Endodermal cell (in vitro differentiated cells): ENCODE data around the gene TEX14. TPM values are rescaled to one million over a fixed set of nuclear protein-coding genes. Genes with fewer than 3 reads are reported as not detected.

Source experiments
- DNase-seq: peaks from one replicate; pipeline ENCODE4 v3.0.0-alpha.2; 2017
- H3K27ac ChIP-seq: 2 replicates; pipeline ENCODE4 v1.5.1; 2013; ENCODE audit warnings: mild to moderate bottlenecking, low read depth, low read length, moderate library complexity
- H3K27me3 ChIP-seq: 2 replicates; pipeline ENCODE4 v1.6.1; 2013; ENCODE audit warnings: mild to moderate bottlenecking, low read length, moderate library complexity; ENCODE audit not compliant: insufficient read depth, control insufficient read depth, poor library complexity, severe bottlenecking
- H3K36me3 ChIP-seq: 2 replicates; pipeline ENCODE4 v1.7.0; 2013; ENCODE audit warnings: mild to moderate bottlenecking, low read length, moderate library complexity; ENCODE audit not compliant: control insufficient read depth, insufficient read depth
- H3K4me1 ChIP-seq: one replicate; pipeline ENCODE4 v1.7.0; 2013; ENCODE audit warnings: low read length; ENCODE audit not compliant: control insufficient read depth, insufficient read depth
- H3K4me3 ChIP-seq: 2 replicates; pipeline ENCODE4 v1.5.1; 2013; ENCODE audit warnings: mild to moderate bottlenecking, low read length, moderate library complexity
- H3K9ac ChIP-seq: 2 replicates; pipeline ENCODE4 v1.6.1; 2013; ENCODE audit warnings: mild to moderate bottlenecking, low read length, moderate library complexity; ENCODE audit not compliant: poor library complexity, severe bottlenecking; ENCODE audit errors: extremely low read depth
- H3K9me3 ChIP-seq: 2 replicates; pipeline ENCODE4 v1.6.1; 2013; ENCODE audit warnings: mild to moderate bottlenecking, low read length, moderate library complexity; ENCODE audit not compliant: control insufficient read depth
- H3K27ac Mint-ChIP-seq: 2 replicates; pipeline ENCODE4 v1.8.0; 2020; ENCODE audit warnings: mixed read lengths
- H3K27me3 Mint-ChIP-seq: 2 replicates; pipeline ENCODE4 v1.8.0; 2021; ENCODE audit warnings: mild to moderate bottlenecking, mixed read lengths; ENCODE audit not compliant: insufficient read depth
- H3K36me3 Mint-ChIP-seq: 2 replicates; pipeline ENCODE4 v1.8.0; 2020; ENCODE audit warnings: low read depth, mixed read lengths
- H3K4me1 Mint-ChIP-seq: 2 replicates; pipeline ENCODE4 v1.8.0; 2020; ENCODE audit warnings: mixed read lengths
- H3K4me3 Mint-ChIP-seq: 2 replicates; pipeline ENCODE4 v1.8.0; 2020; ENCODE audit warnings: mild to moderate bottlenecking, moderate library complexity, mixed read lengths
- H3K9me3 Mint-ChIP-seq: 2 replicates; pipeline ENCODE4 v1.8.0; 2020; ENCODE audit warnings: mild to moderate bottlenecking, mixed read lengths
- CTCF ChIP-seq: fragments of 200-600 bp; sonication (generic); conservative IDR thresholded peaks from 2 replicates; pipeline ENCODE4 v1.5.0; 2021; ENCODE audit warnings: antibody characterized with exemption, mild to moderate bottlenecking
- WGBS, 2 experiments: methylation state at CpG; one replicate each; pipeline versions ENCODE4 v1.1.5 to v1.1.7; 2013; ENCODE audit warnings: missing lambda C conversion rate in 2 of 2, mixed read lengths in 1 of 2; ENCODE audit not compliant: insufficient coverage in 1 of 2, insufficient read length in 1 of 2; 5-methylcytosine and 5-hydroxymethylcytosine counted together
- total RNA-seq, 2 donors: library from RNA; stranded (reverse); fragmentation: NEBNext Ultra II Directional in 1 of 2; extraction: Animal tissue kit (Norgen Biotek cat#: 25700) in 1 of 2; gene quantifications; 2 replicates in 1 of 2; 3 replicates in 1 of 2; pipeline ENCODE4 v1.2.1, GENCODE V29; 2021

The TEX14 gene
- total RNA-seq, 2 donors from 2014 or later, result 0.09 to 0.18 TPM

GRCh38 chr17:58541249-58541648, 150.6 kb downstream of the TEX14 start:
- Mint-ChIP-seq H3K9me3 (no peaks in the 10 kb centered on the region), H3K4me3 (no peak overlapping the region), H3K27me3 (peaks cover 22% of the 10 kb centered on the region), H3K36me3 (no peaks in the 10 kb centered on the region), H3K27ac (no peak overlapping the region), H3K4me1 (no peaks in the 10 kb centered on the region)
- TF ChIP-seq CTCF, result peak; percentile 76
- H3K9ac ChIP-seq, result no peak overlapping the region
- no peak overlapping the region for H3K27ac ChIP-seq
- peaks cover 14% of the 10 kb centered on the region for H3K27me3 ChIP-seq
- WGBS, 2 experiments, result 75% methylated on average over 2 of the region's 2 CpGs; no CpG with 5 or more reads in 1 of the 2 experiments
- no peaks in the 10 kb centered on the region for H3K9me3 ChIP-seq
- H3K4me1 ChIP-seq, result no peaks in the 10 kb centered on the region
- H3K36me3 ChIP-seq, result no peaks in the 10 kb centered on the region
- peak; percentile 79 for DNase-seq
- no peak overlapping the region for H3K4me3 ChIP-seq

GRCh38 chr17:58539698-58540097, 152.1 kb downstream of the TEX14 start:
- H3K36me3 ChIP-seq, result no peaks in the 10 kb centered on the region
- DNase-seq, result no peak
- H3K4me3 ChIP-seq, result no peak overlapping the region
- Mint-ChIP-seq H3K27me3 (peaks cover 37% of the 10 kb centered on the region), H3K4me1 (no peaks in the 10 kb centered on the region), H3K4me3 (no peak overlapping the region), H3K36me3 (no peaks in the 10 kb centered on the region), H3K9me3 (no peaks in the 10 kb centered on the region), H3K27ac (no peak overlapping the region)
- TF ChIP-seq CTCF, result no peak
- no peak overlapping the region for H3K27ac ChIP-seq
- no peaks in the 10 kb centered on the region for H3K4me1 ChIP-seq
- H3K9ac ChIP-seq, result no peak overlapping the region
- peaks cover 26% of the 10 kb centered on the region for H3K27me3 ChIP-seq
- no peaks in the 10 kb centered on the region for H3K9me3 ChIP-seq

GRCh38 chr17:58538811-58539409, 152.9 kb downstream of the TEX14 start:
- Mint-ChIP-seq H3K27ac (no peak overlapping the region), H3K27me3 (peaks cover 41% of the 10 kb centered on the region), H3K4me1 (peaks cover 2% of the 10 kb centered on the region), H3K4me3 (no peak overlapping the region), H3K36me3 (no peaks in the 10 kb centered on the region), H3K9me3 (no peaks in the 10 kb centered on the region)
- WGBS, 2 experiments, result 90 to 92% methylated on average over 4 to 6 of the region's 6 CpGs
- TF ChIP-seq CTCF, result no peak
- no peak overlapping the region for H3K4me3 ChIP-seq
- H3K9me3 ChIP-seq, result no peaks in the 10 kb centered on the region
- no peaks in the 10 kb centered on the region for H3K4me1 ChIP-seq
- H3K27me3 ChIP-seq, result peaks cover 21% of the 10 kb centered on the region
- no peak for DNase-seq
- no peak overlapping the region for H3K9ac ChIP-seq
- H3K36me3 ChIP-seq, result no peaks in the 10 kb centered on the region
- H3K27ac ChIP-seq, result no peak overlapping the region
